HG03520 (cell line): ENCODE measurements around the gene MYADML2.

Experiments
- ATAC-seq: cut with Tn5 transposase; IDR thresholded peaks from one replicate; pipeline ENCODE4 v1.9.1; 2021; ENCODE audit warnings: mild to moderate bottlenecking, moderate library complexity; ENCODE audit not compliant: unreplicated experiment

MYADML2 gene

GRCh38 chr17:81912441-81913309 is 34.4 kb downstream of the MYADML2 start:
- ATAC-seq: no peak

- no peak for ATAC-seq
These were observed 35.1 kb downstream of the MYADML2 start for GRCh38 chr17:81911969-81912368.

GRCh38 chr17:81911277-81911961 is 35.6 kb downstream of the MYADML2 start, which contains the start of gene PCYT2:
Gene PCYT2 (minus strand): TSS chr17:81911399. CDS start chr17:81911355, 44 bp downstream.
- ATAC-seq: peak; percentile 71

GRCh38 chr17:81910840-81911276 is 36.2 kb downstream of the MYADML2 start:
- peak; percentile 34 for ATAC-seq

- no peak for ATAC-seq
These were observed 36.8 kb downstream of the MYADML2 start for GRCh38 chr17:81909966-81910839.

GRCh38 chr17:81909231-81909630 is 37.8 kb downstream of the MYADML2 start:
- no peak for ATAC-seq

GRCh38 chr17:81908793-81909192 is 38.2 kb downstream of the MYADML2 start:
- ATAC-seq: no peak

GRCh38 chr17:81907219-81908145 is 39.6 kb downstream of the MYADML2 start:
- no peak for ATAC-seq

- ATAC-seq: no peak
These were observed 40.4 kb downstream of the MYADML2 start for GRCh38 chr17:81906476-81907218.

- no peak for ATAC-seq
These were observed 41.0 kb downstream of the MYADML2 start for GRCh38 chr17:81905993-81906392.

- ATAC-seq: no peak
These were observed 41.6 kb downstream of the MYADML2 start for GRCh38 chr17:81905424-81905875.

- no peak for ATAC-seq
These were observed 42.2 kb downstream of the MYADML2 start for GRCh38 chr17:81904600-81905423.

- ATAC-seq: no peak
These were observed 43.0 kb downstream of the MYADML2 start for GRCh38 chr17:81903896-81904599.

GRCh38 chr17:81903415-81903831 is 43.6 kb downstream of the MYADML2 start:
- no peak for ATAC-seq

GRCh38 chr17:81902653-81903414 is 44.2 kb downstream of the MYADML2 start:
- no peak for ATAC-seq

GRCh38 chr17:81902023-81902652 is 44.9 kb downstream of the MYADML2 start, which contains the start of gene NPB:
Gene NPB (plus strand): TSS chr17:81902238. CDS start chr17:81902278, 40 bp downstream.
- ATAC-seq: no peak
